OCI-M1 (cell line): ENCODE measurements around the gene FAM120B.
A peak's percentile ranks its signal among the peaks of the same experiment; 100 is the strongest.

ENCODE experiments used
- DNase-seq: peaks from one replicate; lab custom pipeline; 2025; lab: John Stamatoyannopoulos, UW

FAM120B gene

GRCh38 chr6:170272341-170273065 lies 34.1 kb upstream of the FAM120B start:
- DNase-seq: no peak

DNA sequence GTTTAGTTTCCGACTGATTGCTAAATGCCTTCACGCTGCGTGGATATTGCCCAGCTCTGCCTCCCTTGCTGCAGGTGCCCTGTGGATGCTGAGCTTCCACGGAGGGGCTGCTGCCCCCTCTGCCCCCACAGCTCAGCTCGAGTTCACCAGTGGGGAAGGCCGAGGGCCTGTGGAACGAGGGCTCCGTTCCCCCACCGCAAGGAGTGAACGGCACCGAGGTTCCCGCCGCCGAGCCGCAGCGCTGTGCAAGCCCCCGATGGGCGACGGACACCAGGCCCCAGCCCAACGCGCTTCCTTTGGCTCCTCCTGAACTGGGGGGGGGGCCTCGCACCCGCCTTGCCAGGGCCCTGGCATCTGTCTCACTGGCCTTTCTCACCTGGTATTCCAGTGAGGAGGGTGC lies 33.4 kb upstream of the FAM120B start:
- DNase-seq: no peak

DNA sequence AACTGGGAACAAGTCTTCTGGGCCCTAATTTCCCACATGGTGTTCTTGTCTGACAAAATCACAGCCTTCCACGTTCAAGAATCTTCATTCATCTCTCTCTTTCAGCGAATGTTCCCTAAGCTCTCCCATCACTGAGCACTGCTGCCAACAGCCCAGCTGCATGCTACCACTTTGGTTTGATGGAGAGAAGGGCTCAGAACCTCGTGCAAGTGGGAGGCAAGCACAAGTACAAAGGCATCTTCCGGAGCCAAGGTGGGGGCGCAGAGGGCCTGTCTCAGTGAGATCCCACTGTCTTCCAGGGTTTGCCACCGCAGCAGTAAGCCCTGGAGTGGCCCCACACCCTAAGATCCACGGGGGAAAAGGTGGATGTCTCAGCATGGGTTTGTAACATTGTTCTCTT lies 32.9 kb upstream of the FAM120B start:
- no peak for DNase-seq

DNA sequence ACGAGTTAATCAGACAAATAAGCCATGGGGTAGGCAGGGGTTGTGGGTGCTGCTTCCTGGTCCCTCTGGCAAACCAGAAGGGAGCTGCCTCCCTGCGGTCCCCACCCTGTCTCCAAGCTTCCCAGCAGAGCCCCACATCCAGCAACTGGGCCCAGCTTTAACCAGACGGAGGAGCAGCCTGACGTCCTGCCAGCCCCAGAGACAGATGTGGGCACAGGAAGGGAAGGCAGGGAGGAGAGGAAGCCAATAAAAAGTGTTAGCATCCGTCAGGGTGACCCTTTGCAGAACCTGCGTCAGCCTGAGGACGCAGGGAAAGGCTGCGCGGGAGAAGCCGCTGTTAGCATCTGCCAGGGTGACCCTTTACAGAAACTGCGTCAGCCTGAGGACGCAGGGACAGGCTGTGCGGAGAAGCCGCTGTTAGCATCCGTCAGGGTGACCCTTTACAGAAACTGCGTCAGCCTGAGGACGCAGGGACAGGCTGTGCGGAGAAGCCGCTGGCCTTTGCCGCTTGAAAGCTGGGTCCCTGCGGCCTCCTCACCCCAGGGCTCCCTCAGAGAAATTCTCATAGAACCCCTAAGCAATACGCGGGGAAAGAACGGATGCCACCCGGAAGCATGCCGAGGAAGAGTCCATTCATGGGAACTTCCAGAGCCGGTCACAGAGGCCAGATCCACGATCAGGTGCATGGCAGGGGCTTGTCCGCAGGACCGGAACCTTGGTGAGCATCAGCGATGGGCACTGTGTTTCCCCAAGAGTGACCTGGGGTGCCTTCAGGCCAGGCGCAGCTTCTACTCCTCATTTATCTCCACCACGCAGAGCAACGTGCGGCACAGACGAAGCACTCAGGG lies 31.6 kb upstream of the FAM120B start:
- DNase-seq: no peak

DNA sequence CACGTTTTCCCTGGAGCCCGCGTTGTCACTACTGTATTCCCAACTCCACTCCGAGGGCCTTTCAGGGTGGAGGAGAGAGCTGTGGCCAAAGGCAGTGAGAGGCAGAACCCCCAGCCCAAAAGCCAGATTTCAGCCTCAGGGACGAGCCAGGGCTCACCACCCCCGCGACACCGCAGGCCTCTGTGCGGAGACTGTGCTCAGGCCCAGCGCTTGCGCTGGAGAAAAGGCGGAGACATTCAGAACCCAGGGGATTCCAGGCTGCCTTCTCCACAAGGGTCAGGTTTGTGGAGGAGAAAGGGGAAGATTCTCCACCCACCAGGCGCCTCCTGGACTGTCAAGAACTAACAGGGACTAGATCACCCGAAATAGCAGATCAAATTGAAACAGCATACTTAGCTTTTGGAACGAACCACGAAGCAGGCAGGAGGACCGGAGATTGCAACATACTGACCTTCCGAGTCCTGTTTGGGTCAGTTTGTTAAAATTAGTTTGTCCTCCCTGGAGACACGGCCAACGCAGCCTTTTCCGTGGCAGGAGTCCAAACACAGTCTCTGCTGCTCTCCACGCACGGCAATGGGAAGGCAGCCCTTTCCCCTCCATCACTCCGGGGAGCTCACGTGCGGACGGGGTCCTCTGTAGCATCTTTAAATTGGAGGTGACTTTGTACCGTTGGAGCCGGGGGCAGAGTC lies 30.0 kb upstream of the FAM120B start:
- no peak for DNase-seq

DNA sequence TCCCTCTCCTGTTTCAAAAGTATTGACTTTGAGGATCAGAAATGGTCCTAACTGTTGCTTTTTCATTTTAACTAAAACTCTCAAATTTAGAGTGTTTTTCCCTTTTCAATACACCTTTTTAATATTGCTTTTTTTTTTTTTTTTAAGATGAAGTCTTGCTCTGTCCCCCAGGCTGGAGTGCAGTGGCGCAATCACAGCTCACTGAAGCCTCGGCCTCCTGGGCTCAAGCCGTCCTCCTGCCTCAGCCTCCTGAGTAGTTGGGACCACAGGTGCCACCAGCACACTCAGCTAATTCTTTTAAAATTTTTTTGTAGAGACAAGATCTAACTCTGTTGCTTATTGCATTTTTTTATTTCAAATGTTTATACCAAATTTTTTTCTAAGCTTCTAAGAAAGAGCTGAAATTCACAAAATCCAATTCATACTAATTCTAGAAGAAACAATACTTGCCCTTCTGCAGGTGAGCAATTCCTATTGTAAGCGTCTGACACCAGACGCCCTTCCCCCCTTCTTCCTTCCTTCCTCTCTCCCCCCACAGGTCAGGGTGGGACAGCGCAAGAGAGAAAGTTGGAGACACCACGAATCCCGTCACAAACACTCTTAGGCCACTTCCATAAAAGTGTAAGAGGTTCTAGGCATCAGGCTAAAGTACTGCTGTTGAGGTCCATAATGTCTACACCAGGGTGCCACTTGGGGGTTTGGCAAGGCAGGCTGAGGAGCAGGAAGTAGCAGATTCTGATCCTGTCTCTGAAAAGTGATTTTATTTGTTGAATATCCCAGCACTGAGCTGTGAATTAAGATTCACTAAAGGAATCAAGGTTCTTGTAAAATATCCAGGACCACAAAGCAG lies 28.4 kb upstream of the FAM120B start:
- DNase-seq: no peak

- DNase-seq: no peak
These were observed 27.8 kb upstream of the FAM120B start for GRCh38 chr6:170278743-170279094.

DNA sequence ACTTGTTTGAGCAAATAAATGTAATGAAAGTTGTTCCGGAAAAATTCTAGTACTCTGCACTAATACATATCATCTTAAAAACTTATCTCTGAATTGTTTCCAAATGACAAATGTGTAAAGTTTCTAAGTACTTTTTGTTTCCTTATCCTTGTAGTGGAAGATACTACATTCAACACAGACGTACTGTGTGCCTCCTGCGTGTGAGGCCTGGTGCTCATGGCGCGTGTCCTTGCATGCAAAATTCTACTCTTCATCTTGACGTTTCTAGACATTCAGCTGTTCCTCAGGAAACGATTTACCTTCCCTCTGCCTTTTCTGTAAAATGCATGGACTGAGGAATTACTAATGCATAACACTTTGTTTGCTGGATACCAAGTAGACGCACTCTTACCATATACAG lies 27.1 kb upstream of the FAM120B start:
- no peak for DNase-seq

DNA sequence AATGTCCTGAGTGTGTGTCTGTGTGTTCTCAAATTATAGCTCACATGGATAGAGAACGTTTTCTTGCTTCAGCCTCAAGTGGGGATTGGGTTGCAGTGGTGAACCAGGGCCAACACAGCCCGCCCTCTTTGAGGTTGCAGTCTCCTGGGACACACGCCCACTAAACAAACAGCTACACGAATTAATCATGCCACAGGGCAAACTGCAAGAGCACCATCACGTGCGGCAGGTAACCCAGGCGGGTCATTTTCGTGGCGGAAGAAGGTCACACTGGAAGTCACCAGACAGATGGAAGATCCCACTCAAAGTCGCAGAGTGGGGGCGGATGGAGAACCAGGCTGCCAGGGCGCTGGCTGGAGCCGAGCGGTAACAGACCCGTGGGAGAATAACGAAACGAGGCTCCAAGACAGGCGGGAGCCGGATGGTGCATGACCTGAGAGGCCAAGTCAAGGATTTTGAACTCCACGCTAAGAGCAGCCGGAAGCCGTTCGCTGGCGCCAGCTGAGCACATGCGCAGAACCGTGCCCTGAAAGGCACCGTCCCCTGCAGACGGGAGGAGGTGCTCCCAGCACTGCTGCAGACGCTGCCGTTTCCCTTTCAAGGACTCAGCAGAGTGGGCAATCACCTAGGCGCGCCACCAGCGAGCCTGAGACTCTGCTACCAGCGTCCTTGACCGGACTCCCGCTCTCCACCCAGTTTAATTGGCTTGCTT lies 26.4 kb upstream of the FAM120B start:
- DNase-seq: no peak

GRCh38 chr6:170280689-170281045 lies 25.9 kb upstream of the FAM120B start:
- no peak for DNase-seq

- no peak for DNase-seq
These were observed 24.9 kb upstream of the FAM120B start for GRCh38 chr6:170281331-170282292.

DNA sequence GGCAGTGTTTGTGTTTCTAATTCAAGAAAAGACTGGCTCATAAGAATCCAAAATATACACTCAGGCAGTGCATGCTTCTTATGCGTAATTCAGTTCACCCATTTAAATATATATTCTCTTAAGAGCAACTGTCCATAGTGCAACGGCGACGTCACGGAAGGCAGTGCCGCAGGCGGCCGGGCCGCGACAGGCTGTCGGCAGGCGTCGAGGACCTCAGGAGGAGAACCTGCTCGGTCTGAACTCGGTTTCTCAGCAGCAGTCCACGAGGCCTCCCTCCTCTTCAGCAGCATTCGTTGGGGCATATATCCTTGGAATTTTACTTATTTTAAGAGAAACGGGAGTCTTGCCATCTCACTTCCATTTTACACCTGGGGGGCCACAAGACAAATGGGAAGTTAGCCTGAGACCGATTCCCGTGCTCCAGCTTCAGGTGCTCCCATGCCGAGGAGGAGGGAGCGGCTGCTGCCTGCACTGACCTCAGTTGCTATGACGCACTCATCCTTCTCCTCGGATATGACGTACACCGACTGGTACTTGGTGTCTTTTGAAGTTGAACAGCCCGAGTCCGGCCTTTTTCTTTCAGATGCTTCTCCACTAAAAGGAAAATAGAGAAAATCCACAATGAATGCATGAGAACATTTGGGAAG lies 23.9 kb upstream of the FAM120B start:
- DNase-seq: no peak

GRCh38 chr6:170283212-170284081 lies 23.1 kb upstream of the FAM120B start:
- no peak for DNase-seq

DNA sequence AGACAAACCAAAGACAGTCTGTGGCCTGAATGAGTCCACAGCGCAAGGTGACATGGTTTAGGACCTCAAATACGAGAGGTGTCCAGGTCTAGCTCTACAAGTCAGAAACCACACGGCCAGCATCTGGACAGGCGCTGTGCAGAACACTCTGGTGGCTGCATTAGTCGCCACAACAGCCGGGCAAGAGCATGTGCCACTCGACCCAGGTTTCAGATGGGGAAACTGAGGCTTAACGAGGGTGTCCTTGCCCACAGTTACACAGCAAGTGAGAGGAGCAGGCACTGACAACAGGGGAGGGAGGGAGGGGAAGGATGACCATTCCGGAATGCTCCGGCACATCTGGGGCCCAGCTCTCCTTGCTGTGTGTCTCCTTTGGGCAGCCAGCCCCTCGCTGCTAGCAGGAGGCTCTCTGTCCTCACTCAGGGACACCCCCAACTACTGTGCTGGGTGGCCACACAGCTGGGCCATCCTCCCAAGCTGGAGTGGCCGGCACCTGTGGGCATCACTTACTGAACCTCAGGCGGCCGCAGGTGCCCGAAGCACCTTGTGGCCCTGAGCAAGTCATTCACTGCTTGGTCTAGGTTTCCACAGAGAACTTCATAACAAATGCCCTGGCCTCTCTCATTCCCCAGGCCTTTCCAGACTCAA lies 22.3 kb upstream of the FAM120B start:
- no peak for DNase-seq

- no peak for DNase-seq
These were observed 21.6 kb upstream of the FAM120B start for GRCh38 chr6:170284866-170285469.

DNA sequence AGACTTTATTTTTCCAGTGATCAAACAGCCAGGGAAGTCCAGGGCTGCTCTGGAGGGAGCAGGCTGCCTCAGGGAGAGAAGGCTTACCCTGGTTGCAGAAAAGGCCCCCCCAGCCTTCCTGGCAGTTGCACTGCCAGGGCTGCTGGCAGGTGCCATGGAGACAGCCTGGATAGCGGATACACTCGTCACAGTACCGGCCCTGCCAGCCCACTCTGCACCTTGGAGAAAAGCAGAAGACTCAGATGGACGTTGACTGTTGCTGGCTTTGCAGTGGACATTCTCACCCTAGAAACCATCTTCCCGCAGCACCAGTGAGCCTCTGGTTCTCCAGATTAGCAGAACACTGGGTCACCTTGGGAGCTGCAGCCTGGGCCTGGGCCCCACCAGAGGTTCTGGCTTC lies 21.1 kb upstream of the FAM120B start:
- no peak for DNase-seq

DNA sequence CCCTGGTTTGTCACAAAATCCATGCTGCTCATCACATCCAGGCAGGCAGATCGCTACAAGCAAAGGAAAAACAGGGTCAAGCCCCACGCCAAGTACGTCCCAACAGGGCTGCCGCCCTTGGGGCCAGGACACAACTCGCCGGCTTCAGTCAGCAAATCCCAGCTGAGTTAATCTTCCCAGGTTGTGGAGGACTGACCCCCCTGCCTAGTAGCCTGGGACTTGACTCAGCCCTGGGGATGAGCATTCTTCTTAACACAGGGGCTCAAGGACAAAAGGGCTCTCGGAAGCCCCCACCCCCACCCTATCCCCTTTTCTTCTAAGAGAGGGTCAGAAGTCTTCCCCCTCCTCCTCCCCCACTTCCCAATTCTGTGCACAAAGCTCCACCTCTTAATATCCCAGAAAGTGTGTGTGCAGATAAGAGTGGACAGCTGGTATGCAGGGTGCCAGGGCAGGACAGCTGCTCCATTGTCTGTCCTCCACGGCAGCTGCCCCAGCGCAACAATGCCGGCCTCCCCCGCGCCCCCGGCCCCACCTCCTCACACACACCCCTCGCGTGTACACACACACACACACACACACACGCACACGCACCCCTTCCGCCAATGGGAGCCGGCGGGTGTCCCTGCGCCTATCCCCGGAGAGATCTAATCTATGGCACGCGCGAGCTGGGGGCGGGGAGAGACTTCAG lies 20.2 kb upstream of the FAM120B start:
- DNase-seq: peak; percentile 24
